ENCODE measurements around the gene PRRT4.
A peak's percentile ranks its signal among the peaks of the same experiment; 100 is the strongest.

Gene PRRT4

GRCh38 chr7:128343554-128344430 is 17.7 kb downstream of the PRRT4 start, which contains the start of gene RBM28:
RBM28 (minus strand) TSS chr7:128343908; CDS start chr7:128343793, 115 bp downstream.
- DNase-seq (ENCODE audit: low spot score): peak; percentile 90

GRCh38 chr7:128341733-128342132 is 19.8 kb downstream of the PRRT4 start:
- no peak for DNase-seq (ENCODE audit: low spot score)

GRCh38 chr7:128335730-128336129 is 25.8 kb downstream of the PRRT4 start:
- DNase-seq (ENCODE audit: low spot score): no peak

- no peak for DNase-seq (ENCODE audit: low spot score)
These were observed 37.2 kb downstream of the PRRT4 start for GRCh38 chr7:128324368-128324680.

GRCh38 chr7:128323459-128324367 is 37.8 kb downstream of the PRRT4 start:
- DNase-seq (ENCODE audit: low spot score): no peak

GRCh38 chr7:128323040-128323439 is 38.5 kb downstream of the PRRT4 start:
- DNase-seq (ENCODE audit: low spot score): no peak

GRCh38 chr7:128322040-128322643 is 39.3 kb downstream of the PRRT4 start:
- DNase-seq (ENCODE audit: low spot score): peak; percentile 20

GRCh38 chr7:128321044-128321422 is 40.5 kb downstream of the PRRT4 start:
- no peak for DNase-seq (ENCODE audit: low spot score)

GRCh38 chr7:128318691-128319090 is 42.8 kb downstream of the PRRT4 start:
- DNase-seq (ENCODE audit: low spot score): no peak

GRCh38 chr7:128311013-128311412 is 50.5 kb downstream of the PRRT4 start:
- DNase-seq (ENCODE audit: low spot score): no peak

GRCh38 chr7:128310499-128310898 is 51.0 kb downstream of the PRRT4 start:
- no peak for DNase-seq (ENCODE audit: low spot score)

GRCh38 chr7:128309976-128310375 is 51.5 kb downstream of the PRRT4 start:
- no peak for DNase-seq (ENCODE audit: low spot score)

- DNase-seq (ENCODE audit: low spot score): no peak
These were observed 52.4 kb downstream of the PRRT4 start for GRCh38 chr7:128309124-128309523.

- DNase-seq (ENCODE audit: low spot score): no peak
These were observed 54.4 kb downstream of the PRRT4 start for GRCh38 chr7:128307061-128307460.

GRCh38 chr7:128304212-128304611 is 57.3 kb downstream of the PRRT4 start:
- DNase-seq (ENCODE audit: low spot score): no peak

- no peak for DNase-seq (ENCODE audit: low spot score)
These were observed 57.8 kb downstream of the PRRT4 start for GRCh38 chr7:128303643-128304042.

- no peak for DNase-seq (ENCODE audit: low spot score)
These were observed 58.4 kb downstream of the PRRT4 start for GRCh38 chr7:128303133-128303532.

- no peak for DNase-seq (ENCODE audit: low spot score)
These were observed 59.4 kb downstream of the PRRT4 start for GRCh38 chr7:128302139-128302538.

Data from activated CD4-positive, alpha-beta T cell treated with anti-CD3 and anti-CD28 coated beads, Interleukin-2, Interleukin-4, amounts not matched to agents 100 ng/mL and 50 ng/mL, durations not matched to agents 16 hours and 8 hours (primary cell).